GM21619 (cell line): ENCODE results near the gene TCF7L1.
"Not testable (repeated sequence)": the region's sequence is repeated elsewhere in the genome, so short reads cannot be mapped to it uniquely, and the experiment has no call there.

Experiments
- ATAC-seq: cut with Tn5 transposase; IDR thresholded peaks from one replicate; pipeline ENCODE4 v1.9.1; 2021; ENCODE audit not compliant: unreplicated experiment

Gene TCF7L1

DNA sequence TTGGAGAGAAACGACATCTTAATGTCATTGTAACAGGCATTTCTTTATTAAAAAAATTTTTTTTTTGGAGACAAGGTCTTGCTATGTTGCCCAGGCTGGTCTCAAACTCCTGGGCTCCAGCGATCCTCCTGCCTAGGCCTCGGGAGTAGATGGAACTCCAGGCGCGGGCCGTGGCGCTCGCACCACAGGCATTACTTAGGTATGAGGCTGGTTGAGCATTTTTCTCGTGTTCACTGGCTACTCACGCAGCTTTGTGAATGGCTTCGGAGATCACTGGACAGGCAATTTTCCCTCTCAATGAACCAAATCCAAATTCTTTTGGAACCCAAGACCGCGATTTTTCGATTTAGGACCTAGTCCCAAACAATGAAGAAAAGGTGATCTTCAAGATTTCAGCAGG, 795 bp upstream of the TCF7L1 start:
- no peak for ATAC-seq

DNA sequence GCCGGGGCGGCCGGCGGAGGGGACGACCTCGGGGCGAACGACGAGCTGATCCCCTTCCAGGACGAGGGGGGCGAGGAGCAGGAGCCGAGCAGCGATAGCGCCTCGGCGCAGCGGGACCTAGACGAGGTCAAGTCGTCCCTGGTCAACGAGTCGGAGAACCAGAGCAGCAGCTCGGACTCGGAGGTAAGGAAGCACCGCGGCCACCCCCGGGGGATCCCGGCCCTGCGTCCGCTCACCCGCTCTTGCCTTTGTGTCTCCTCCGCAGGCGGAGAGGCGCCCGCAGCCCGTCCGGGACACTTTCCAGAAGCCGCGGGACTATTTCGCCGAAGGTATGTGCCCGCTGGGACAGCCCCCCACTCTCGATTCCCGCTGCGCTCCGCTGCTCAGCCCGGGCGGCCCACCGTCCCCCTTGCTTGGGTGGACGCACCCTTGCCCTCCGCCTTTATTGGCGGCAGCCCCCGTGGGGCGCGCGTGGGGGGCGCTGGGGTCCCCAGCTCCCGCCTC, 611 bp downstream of the TCF7L1 start:
- no peak for ATAC-seq

DNA sequence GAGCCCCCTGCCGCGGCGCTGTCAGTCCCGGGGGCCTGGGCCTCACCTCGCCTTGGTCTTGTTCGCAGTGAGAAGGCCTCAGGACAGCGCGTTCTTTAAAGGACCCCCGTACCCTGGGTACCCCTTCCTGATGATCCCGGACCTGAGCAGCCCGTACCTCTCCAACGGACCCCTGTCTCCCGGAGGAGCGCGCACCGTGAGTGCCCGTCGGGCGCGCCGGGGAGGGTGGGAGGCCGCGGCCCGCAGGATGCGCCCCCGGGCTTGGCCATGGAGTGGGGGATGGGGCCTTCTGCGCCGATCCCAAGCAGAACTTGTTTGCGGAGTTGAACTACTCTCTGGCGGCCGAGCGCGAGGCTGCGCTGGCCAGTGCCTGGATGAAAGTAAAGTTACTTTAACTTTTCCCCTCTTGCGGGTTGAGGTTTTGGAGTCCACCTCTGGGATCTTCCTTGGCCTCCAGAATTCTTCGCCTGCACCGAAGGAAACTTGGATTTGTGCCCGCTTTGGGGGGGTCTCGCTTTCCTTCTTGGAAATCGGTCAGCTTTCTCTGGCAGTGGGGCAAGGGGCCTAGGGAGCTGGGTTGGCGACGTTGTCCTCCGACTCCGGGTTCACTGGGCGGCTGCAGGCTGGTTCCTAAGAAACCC, 1.2 kb downstream of the TCF7L1 start:
- ATAC-seq, result no peak

DNA sequence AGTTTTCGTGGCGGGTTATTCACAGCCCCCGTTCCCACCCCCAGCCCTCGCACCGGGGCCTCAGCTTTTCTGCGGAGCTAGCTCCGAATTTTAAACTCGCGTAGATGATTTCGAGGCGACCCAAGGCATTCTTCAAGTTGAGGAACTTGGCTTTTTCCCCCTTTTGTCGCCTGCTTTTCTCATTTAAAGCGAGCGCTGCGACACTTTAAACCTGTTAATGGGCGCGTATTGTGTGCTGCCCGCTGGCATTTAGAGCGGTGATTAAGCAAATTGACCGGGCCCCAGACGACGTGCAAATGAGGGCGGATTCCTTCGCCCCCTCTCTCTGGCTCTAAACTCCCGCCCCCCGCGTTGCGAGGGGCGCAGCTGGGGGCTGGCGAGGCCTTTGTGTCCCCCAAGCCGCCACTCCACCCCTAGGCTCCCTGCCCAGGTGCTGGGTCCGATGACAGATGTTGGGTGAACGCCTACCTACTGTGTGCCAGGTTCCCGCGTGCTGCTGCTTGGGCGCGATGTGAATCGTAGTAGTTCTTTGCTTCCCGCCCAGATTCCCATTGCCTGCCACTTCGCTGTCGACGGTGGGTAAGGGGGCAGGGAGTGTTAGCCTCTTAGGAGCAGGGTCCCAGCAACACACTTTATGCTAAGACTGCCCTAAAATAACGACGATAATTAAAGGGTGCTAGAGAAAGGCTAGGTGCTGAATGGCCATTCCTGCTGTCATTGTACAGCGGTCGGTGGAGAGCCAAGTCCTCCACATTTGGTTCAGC, 1.9 kb downstream of the TCF7L1 start:
- no peak for ATAC-seq

DNA sequence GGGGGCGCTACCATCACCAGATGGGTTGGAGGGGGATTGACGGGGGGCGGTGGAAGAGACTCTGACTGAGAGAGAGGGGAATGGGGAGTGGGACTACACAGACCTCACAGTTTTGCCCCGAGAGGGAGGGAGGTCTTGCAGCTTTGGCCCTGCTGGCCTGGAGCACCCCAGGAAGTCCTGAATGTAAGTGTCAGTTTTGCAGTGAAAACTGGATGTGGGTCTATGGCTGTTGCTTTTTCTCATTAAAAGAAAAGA, 2.4 kb downstream of the TCF7L1 start:
- ATAC-seq, result no peak

DNA sequence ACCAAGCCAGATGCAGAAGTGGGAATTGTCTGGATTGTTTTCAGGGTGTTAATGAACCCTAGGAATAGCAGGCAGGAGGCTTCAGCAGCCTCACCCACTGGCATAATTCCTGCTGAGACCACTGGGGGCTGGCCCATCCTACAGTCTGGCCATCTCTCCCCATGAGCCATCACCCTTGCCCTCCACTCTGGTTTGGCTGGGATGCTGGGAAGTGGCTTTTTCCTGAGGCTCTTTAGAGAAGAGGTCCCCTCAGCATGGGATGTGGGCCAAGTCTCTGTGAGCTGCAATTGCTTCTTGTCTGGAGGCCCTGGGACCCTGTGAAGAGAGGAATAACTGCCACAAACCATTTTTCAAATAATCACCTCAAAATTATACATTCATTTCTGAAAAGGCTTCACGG, 4.0 kb downstream of the TCF7L1 start:
- ATAC-seq, result no peak

DNA sequence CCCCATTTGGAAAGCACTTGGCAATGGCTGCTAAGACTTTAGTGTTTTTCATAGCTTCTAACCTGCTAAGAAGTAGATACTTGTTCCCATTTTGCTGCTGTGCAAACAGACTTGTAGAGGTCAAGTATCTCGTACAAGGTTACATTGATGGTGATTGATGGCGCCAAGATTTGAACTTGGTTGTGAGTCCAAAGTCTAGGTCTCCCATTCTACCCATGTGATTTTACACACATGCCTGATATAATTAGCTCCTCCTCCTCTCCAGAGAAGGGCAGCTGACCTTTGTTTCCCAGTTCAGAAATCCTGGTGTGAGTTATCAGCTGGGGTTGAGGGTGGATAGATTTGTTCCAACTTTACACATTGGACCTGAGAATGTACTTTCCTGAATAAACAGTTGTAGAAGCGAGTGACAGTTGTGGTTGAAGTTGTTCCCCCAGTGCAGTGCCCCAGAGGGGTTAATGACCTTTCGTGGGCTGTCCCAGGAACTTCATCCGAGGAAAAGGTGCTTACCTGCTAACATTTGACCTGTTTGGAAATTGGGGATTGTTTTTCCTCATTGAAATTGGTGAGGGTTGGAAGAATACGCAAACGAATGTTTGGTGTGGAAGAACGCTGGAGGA, 10.4 kb downstream of the TCF7L1 start:
- no peak for ATAC-seq

DNA sequence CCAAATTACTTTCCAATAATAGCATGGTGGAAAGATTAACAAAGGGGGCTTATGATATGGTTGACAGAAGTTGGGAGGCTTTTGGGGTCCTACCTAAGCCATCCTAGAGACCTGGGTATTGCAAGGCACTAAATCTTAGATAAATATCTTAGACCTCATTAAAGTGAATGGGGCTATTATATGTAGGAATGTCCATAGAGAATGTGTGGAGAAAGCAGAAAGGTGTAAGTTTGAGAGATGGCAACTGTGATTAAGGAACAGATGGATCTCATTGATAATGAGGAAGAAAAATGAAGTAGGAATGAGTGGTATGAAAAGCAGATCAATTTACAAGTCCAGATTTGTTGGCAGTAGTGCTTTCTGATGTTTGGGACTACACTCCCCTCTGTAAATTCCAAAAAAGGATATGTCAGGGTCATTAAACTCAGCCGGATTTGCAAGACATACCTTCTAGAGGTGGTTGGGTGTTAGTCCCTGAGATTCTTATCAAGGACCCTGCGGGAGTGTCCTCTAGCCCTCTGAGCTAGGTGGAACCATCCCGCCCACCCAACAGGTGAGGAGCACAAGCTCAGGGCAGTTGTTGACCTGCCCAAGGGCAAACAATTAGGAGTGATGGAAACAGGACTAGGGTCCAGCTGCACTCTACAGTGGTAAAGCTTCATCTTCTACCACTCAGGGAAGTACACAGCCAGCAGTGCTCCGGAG, 12.1 kb downstream of the TCF7L1 start:
- no peak for ATAC-seq

DNA sequence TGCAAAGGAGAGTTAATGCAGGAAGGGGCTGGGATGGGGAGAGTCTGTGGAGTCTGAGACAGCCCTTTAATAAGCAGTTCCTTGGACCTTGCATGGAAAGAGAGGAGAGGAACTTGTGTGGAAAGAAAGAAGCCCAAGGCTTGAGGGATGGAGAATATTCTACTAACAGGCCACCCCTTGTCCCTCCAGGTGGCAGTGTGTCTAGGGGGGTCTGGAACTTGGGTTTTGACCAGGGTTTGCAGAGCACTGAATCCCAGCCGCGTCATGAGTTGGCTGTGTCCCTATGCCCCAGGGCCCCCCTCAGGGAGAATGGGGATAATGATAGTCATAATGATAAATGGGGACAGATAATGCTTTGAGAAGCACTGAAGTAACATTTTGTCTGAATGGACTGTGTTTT, 15.0 kb downstream of the TCF7L1 start:
- ATAC-seq, result no peak

DNA sequence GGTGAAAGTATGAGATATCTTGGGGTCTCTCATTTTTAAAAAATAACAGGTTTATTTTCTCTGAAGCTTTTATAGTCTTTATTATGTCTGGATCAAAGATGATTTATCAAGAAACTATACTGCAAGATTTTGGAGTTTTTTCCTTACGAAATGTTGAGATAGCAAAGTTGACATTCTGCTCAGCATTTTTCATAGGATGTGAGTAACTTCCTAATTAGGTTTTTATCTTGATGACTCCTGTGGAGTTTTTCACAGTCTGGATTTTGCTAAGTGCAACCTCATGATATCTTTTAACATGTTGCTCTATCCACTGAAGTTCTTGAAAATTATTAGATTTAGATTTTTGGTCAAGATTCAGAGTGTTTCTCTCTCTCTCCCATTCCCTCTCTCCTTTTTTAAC, 17.8 kb downstream of the TCF7L1 start:
- ATAC-seq, result no peak

DNA sequence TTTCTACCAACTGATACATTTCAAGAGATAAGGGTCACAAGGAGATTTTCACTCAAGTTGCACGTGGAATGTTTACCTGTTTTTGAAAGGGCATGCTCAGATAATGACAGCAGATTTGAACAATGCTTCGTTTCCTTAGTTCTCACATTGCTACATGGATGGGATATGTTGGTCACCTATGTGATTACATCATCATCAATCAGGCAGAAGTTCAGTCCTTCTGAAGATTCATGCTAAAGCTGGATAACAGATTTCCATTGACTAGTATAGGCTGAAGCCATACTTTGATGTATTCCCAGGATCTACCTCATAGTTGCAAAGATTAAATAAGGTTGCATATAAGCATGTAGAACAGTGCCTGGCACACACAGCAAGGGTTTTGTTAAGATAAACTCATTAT, 19.7 kb downstream of the TCF7L1 start:
- ATAC-seq, result no peak

DNA sequence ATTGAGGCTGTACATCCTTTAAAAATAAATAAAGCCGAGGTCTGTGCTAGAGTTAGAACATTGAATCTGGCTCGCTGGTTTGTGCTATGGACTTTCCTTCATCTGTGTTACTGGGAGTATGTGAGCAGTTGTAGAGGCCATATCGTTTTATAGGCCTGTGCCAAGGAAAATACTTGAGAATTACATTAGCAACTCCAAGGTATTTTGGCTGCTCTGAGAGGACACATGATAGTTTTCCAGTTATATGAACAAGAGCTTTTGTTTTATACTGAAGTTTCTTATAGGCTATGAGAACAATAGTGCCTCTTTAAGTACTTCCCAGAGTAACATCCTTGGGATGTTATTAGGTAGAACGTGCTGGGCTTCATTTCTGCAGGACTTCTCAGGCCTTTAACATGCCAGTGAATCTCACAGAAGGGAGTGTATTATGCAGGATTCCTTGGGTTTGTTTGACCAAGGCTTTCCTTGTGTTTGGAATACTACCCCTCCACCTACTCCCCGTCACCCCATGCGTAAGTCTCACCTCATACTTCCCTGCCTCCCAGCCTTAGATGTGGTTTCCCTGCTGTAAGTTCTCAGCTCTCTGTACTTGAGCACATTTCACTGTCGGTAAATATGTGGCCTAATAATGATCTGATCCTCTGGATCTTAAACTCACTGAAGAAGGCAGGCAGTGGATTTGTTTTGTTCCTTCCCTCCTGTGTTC, 21.0 kb downstream of the TCF7L1 start:
- no peak for ATAC-seq

DNA sequence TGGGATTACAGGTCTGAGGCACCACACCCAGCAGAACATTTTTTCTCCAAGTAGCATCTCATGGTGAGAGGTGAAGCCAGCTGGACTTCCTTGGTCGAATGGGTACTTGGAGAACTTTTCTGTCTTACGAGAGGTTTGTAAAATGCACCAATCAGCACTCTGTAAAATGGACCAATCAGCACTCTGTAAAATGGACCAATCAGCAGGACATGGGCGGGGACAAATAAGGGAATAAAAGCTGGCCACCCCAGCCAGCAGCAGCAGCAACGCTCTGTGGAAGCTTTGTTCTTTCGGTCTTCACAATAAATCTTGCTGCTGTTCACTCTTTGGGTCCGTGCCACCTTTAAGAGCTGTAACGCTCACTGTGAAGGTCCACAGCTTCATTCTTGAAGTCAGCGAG, 21.9 kb downstream of the TCF7L1 start:
- ATAC-seq, result not testable (repeated sequence)

DNA sequence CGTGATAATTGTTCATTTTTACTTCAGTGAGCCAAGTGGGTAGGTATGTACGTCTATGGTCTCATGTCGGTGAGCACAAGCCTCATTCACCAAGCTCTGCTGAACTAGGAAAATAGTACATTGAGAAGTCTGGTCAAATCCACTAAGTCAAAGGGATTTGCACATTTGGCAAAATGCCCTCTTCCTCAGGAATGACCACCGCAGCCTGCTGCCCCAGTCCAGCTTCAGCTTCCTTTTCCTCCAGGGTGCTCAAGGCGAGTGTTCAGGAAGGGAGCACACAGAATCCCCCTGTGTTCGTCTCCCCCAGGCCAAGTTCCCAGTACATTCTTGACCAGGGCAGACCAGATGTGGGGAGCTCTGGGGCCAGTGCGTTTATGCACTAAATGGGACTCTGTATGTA, 23.0 kb downstream of the TCF7L1 start:
- ATAC-seq, result no peak

DNA sequence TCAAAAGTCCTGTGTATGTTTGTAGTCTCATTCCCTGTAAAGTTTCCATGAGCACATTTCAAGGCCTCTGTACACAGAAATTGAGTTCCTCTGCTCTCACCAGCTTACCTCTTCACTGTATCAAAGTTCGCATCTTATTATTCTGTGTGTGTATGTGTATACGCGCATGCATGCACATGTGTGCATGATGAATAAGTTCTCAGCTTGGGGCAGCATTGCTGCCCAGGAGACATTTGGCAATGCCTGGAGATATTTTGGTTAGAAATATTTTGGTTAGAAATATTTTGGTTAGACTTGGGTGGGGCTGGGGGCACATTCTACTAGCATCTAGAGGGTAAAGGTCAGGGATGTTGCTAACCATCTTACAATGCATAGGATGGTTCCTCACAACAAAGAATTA, 23.4 kb downstream of the TCF7L1 start:
- no peak for ATAC-seq

DNA sequence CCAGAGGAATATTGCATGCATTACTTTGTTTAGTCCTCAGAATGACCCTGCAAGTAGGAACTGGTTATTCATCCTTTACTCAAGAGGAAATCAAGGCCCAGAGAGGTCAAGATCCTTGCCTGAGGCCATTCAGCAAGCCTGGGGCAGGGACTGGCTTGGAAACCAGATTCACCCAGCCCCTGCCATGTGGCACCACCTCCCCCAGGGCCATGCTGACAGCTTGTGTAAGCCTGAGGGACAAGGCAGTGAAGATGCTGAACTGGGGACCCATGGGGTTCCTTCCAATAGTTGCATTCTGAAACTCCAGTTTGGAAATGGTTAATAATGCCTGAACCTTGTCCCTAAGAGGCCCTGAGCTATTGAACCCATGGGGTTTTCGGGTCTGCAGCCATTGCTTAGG, 24.2 kb downstream of the TCF7L1 start:
- ATAC-seq, result no peak

DNA sequence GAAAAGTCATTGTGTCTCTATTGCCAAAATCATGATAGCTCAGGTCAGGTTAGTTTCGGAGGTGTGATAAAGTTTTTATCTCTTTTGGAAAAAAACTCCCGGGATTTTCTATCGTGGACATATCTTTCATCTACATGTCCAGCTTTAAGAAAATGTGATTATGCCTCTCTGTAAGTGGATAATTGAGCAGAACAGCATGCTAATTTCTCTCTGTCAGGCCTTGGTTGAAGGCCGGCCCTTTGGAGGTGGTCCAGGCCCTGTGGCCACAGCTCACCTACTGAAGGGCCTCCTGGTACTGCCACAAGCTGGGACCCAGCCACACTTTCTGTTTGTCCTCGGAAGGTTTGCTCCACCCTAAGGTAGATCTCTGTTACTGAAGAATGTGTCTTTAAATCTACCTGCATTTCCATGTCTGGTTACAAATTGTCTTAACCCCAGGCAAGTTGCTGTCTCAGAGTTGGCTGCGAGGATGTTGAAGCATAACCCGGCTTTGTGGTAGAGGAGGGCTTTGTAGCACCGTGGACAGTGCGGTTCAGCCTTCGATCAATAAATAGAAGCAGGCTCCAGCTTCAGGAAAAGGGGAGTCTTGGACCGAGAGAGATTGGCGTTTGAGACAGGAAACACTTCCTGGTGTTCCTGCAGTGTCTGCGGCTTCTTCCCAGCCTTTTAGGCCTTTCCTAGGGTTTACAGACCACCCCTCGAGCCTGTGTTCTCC, 25.5 kb downstream of the TCF7L1 start:
- ATAC-seq, result no peak

DNA sequence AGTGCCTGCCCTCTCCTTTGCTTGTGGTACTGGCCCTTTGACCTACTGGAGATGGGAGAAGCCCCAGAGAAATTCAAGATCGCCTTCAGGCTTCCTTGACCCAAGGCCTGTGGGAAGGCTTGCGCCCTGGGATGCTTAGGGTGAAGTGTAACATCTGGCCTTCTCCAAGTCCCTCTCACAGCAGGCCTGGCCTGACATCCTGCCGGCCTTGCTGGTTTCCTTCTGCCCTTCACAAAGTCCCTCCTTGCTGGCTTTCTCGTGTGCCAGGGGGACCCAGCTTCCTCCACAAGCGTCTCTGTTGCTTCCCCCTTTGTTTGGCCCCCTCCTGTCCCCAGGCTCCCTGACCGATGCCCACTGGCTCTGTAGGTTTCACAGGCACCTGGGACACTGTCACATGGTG, 26.4 kb downstream of the TCF7L1 start:
- ATAC-seq, result no peak

DNA sequence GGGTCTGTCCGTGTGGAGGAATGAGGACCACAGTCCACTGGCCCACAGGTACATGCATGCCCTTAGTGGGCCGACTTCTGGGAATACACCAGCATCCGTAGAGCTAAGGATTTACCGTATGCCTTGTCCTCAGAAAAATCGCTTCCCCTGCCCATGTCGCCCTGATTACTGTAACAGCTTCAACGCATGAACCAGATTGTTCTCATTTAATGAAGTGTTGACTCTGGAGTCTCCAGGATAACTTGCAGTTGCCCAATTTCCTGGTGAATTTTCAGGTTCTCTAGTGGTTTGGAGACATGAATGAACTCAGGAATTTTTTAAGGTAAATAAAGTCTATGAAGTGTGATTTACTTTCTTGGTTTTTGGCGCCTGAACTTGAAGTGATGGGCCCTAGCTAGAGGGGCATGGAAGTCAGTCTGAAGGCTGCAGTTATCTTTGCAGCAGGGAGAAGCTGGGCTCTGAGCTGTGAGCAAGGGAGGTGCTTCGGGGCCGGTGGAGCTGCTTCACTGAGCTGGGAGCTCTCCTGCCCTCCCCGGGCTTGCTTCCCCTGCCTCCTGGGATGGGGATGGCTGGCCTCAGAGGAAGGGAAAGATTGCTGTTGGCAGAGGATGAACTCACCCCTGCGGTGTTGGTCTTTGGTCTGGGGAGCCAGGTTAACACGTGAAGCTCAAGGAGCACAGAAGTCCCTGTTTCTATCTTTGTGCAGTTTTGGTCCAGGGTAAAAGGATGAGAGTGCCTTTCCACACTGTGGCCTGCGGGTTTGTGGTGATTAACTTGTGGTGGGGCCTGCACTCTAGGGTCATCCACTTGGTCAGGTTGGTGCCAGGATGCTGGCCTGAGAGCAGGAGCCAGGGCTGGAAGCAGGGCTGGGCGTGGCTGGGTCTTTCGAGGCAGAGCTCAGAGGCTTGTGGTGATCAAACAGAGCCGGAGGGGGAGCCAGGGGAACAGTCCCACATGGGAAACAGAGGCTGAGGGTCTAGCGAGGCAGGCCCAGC, 28.1 kb downstream of the TCF7L1 start:
- no peak for ATAC-seq
